IPS-NIHi7 (cell line): ENCODE results near the gene ABRACL.
"Not testable (repeated sequence)": the region's sequence is repeated elsewhere in the genome, so short reads cannot be mapped to it uniquely, and the experiment has no call there.

Experiments used
- DNase-seq: peaks from one replicate; pipeline ENCODE4 v3.0.0; 2012; ENCODE audit warnings: mixed read lengths; ENCODE audit errors: extremely low spot score

ABRACL gene

GRCh38 chr6:139011980-139012379 is 16.6 kb upstream of the ABRACL start:
- no peak for DNase-seq

- no peak for DNase-seq
These were observed 15.3 kb upstream of the ABRACL start for GRCh38 chr6:139013185-139013800.

DNA sequence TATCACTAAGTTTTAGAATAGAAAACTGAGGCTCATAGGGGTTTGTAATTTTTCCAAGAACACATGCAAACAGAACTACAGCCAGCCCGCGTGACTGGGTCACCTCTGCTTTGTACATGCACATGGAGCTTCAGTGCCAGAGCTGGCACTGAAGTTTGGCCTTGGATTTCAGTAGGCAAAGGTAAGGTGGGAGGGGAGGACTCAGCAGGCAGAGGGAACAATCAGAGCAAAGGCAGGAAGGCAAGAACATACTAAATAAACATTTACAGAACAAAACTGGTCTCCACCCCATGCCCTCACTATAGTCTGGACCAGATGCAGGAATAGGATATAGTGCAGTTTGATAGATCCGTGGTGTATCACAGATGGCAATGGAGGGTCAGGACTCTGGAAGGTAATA is 13.6 kb upstream of the ABRACL start:
- DNase-seq = no peak

DNA sequence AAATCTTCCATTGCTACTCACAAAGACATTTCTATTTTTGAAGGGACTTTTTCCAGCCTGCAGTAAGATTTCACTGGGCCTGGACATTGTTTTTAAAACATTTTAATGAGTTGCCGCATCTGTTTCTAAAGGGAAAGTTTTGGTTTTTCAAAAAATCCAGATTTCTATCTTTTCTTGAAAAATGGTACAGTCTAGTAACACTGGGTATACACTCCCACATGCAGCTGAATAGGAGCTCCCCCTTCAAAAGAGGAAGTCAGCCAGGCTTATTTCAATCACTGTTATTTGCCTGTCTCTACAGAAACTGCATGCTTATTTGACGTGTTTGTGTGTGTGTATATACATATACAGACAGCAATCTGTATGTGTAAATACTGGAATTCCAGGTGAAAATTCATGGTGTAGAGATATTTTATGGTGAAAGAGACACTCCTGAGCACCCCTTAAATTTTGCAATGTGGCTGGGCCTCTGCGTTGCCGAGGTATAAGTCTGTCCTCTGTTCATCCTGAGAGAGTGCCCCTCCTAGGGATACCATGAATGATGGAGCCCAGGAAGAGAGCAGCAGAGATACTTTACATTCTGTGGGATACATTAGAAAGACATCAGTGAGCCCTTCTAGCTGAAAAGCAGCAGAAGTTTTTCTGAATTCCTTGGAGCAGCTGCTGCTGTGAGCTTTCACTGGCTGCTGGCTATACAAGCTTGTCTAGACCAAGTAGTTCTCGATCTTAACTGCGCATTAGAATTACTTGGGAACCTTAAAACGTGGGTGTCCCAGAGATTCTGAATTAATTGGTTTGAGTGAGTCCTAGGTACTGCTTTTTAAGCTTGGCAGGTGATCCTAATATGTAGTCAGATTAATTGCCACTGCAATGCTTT is 12.0 kb upstream of the ABRACL start:
- no peak for DNase-seq

GRCh38 chr6:139017227-139017626 is 11.3 kb upstream of the ABRACL start:
- DNase-seq = no peak

DNA sequence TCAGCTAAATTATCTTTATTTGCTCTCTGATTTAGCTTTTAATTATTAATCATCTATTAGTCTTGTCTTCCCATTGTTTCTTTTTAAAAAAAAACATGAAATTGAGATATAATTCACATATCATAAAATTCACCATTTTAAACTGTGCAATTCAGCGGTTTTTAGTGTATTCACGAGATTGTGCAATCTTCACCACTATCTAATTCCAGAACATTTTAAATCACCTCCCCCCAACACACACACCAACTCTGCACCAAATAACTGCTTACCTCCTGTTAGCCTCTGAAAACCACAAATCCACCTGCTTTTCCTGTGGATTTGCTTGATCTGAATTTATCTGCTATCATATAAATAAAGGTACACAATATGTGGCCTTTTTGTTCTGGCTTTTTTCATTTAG is 8.8 kb upstream of the ABRACL start:
- DNase-seq = no peak

- no peak for DNase-seq
These were observed 7.9 kb upstream of the ABRACL start for GRCh38 chr6:139020689-139021088.

DNA sequence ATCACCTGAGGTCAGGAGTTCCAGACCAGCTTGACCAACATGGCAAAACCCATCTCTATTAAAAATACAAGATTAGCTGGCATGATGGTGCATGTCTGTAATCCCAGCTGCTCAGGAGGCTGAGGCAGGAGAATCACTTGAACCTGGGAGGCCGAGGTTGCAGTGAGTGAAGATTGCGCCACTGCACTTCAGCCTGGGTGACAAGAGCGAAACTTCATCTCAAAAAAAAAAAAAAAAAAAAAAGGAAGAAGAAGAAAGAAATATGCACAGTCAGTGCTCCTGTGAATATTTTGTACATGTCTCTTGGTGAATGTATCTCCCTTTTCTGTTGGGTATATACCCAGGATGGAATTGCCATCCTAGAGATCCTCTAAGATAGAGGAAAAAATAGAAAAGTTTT is 3.1 kb upstream of the ABRACL start:
- not testable (repeated sequence) for DNase-seq

GRCh38 chr6:139027620-139028182 is 844 bp upstream of the ABRACL start:
- DNase-seq = peak; percentile 35

GRCh38 chr6:139028215-139028657 is 309 bp upstream of the ABRACL start:
- DNase-seq = peak; percentile 86

DNA sequence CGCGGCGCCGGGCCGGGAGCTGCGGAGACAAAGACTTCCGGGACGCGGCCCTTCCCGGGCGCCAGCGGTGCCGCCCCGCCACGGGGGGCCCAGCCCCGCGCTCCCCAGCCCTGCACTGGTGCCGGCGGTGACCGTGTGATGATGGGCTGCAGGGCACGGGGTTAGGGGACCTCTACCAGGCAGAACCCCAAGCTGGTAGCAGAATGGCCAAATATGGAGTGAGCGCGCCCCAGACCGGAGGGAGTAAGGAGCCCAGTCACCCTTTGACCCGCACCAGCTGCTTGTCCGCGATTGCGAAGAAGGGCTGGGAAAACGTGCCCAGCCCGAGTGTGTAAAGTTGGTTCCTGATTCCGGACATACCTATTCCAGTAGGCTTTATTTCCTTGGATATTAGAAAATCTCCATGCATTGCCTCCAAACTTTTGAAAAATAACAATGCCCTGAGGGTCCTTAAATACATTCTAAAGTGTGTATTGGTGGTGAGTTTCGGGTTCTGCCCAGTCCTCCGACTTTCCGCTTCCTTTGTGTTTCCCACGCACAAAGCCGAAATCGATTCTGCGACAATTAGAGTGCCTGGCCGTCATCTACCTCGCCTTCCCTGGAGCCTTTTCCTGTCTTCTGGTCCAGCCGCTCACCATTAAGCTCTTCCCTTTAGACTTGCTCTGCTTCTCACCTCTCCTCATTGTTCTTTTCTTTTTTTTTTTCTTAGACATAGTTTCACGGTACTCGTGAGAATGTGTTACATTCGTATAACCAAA is 1.1 kb downstream of the ABRACL start:
- DNase-seq = peak; percentile 60

- no peak for DNase-seq
These were observed 1.9 kb downstream of the ABRACL start for GRCh38 chr6:139030228-139030963.

GRCh38 chr6:139037490-139037889 is 8.9 kb downstream of the ABRACL start:
- DNase-seq = no peak

GRCh38 chr6:139044250-139044649 is 15.7 kb downstream of the ABRACL start:
- DNase-seq = no peak

DNA sequence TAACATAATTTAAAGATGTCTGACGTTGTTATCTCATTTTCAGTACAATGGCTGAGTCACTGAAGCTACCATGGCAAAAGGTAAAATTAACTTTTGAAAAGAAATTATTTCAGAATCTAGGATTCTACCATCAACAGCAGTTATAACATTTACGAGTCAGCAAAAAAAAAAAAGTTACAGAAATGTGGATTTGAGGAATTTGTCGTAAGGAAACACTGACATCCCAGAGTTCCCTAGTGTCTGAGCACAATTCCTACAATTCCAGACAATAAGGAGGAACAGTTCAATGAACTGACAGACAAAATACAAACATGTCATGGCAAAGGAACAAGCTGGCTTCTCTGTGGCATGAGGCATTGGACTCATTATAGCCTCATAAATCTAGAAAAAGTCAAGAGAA is 19.1 kb downstream of the ABRACL start:
- DNase-seq = no peak

DNA sequence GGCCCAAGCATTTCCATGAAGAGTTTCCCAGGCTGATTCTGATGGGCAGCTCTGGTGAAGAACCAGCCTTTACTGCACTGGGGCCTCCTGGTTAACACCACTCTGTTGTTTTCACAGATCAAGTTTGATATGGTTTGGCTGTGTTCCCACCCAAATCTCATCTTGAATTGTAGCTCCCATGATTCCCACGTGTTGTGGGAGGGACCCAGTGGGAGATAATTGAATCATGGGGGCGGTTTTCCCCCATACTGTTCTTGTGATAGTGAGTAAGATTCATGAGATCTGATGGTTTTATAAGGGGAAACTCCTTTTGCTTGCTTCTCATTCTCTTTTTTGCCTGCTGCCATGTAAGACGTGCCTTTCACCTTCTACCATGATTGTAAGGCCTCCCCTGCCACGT is 20.4 kb downstream of the ABRACL start:
- not testable (repeated sequence) for DNase-seq

DNA sequence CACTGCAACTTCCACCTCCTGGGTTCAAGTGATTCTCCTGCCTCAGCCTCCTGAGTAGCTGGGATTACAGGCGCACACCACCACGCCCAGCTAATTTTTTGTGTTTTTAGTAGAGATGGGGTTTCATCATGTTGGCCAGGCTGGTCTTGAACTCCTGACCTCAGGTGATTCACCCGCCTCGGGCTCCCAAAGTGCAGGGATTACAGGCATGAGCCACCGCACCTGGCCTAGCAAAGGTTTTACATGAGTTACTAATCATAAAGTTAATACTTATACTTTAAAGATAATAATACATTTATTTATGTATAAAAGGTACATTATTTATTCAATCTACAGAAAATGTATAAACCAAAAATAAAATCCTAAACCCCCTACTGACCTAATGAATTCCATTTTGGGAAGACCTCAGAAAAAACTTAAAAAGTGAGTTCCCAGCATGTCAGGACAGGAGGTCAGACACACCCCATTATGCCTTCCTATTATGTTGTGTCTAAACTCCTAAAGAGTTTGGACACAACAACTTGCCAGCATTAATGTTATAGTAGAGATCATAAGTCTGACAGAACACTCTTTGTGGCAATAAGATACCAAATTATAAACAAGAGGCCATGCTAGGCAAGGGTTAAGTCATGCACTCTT is 21.7 kb downstream of the ABRACL start:
- DNase-seq = not testable (repeated sequence)

DNA sequence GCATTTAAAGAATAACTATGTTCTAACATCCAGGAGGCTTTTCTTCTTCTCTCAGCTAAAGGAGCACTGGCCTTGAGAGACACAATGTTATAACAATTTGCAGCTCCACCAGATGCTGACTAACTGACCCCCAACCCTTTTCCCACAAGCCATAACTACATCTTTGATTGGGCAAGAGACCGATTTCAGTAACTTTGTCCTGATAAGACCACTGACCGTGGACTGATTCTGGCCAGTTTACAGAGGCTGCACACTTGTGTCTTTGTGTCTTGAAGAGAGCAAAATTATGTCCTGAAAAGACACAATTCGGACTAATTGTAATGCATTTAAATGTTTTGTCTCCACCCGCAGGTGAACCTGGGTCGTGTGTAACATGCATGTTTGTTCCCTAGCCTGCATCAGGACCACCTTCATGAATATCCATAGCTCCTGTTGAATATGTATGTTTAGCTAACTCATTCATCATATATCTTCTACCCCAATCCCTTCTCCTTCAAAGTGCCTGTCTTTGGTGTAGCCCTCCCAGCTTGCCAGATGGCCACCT is 22.3 kb downstream of the ABRACL start:
- DNase-seq = no peak

GRCh38 chr6:139051396-139052060 is 23.0 kb downstream of the ABRACL start:
- no peak for DNase-seq

GRCh38 chr6:139053382-139053781 is 24.8 kb downstream of the ABRACL start:
- no peak for DNase-seq
